Neuronal stem cell (in vitro differentiated cells): ENCODE data around the gene BIN2.
A peak's percentile ranks its signal among the peaks of the same experiment; 100 is the strongest.

Experiments used
- DNase-seq: peaks from one replicate; pipeline ENCODE4 v3.0.0-alpha.2; 2013; ENCODE audit warnings: low spot score
- H2AFZ ChIP-seq: one replicate; pipeline ENCODE4 v1.6.1; 2013; ENCODE audit warnings: mild to moderate bottlenecking, low read length, inconsistent platforms
- H2AK5ac ChIP-seq: 2 replicates; pipeline ENCODE4 v1.6.1; 2013; ENCODE audit warnings: low read depth, mild to moderate bottlenecking, inconsistent platforms, low read length, moderate library complexity, mixed read lengths
- H2BK120ac ChIP-seq: 2 replicates; pipeline ENCODE4 v1.6.1; 2013; ENCODE audit warnings: low read depth, mild to moderate bottlenecking, inconsistent platforms, low read length, moderate library complexity, mixed read lengths
- H2BK12ac ChIP-seq: one replicate; pipeline ENCODE4 v1.6.1; 2013; ENCODE audit warnings: low read length, inconsistent platforms
- H2BK15ac ChIP-seq: 2 replicates; pipeline ENCODE4 v1.6.1; 2013; ENCODE audit warnings: mild to moderate bottlenecking, low read length, inconsistent platforms, mixed read lengths
- H2BK5ac ChIP-seq: one replicate; pipeline ENCODE4 v1.6.1; 2013; ENCODE audit warnings: inconsistent platforms, mild to moderate bottlenecking, low read length, moderate library complexity
- H3K14ac ChIP-seq: one replicate; pipeline ENCODE4 v1.6.1; 2013; ENCODE audit warnings: low read length, inconsistent platforms
- H3K18ac ChIP-seq: 2 replicates; pipeline ENCODE4 v1.6.1; 2013; ENCODE audit warnings: low read length, inconsistent platforms
- H3K23ac ChIP-seq: 2 replicates; pipeline ENCODE4 v1.6.1; 2013; ENCODE audit warnings: low read depth, mild to moderate bottlenecking, mixed read lengths, low read length, inconsistent platforms; ENCODE audit not compliant: poor library complexity
- H3K27ac ChIP-seq: replicated peaks from 3 replicates; pipeline ENCODE4 v1.5.1; 2013; ENCODE audit warnings: low read length, inconsistent platforms
- H3K27me3 ChIP-seq, 3 experiments: 2 replicates each; pipeline ENCODE4 v1.6.1; 2013; ENCODE audit warnings: low read length in 3 of 3, mild to moderate bottlenecking in 2 of 3, inconsistent platforms in 1 of 3, low read depth in 1 of 3, mixed read lengths in 1 of 3, moderate library complexity in 1 of 3; ENCODE audit not compliant: control insufficient read depth in 3 of 3, insufficient read depth in 3 of 3
- H3K36me3 ChIP-seq, 2 donors: replicated peaks in 1 of 2; 2 replicates each; pipeline ENCODE4 v1.6.1; 2013; ENCODE audit warnings: low read length in 2 of 2; ENCODE audit not compliant: control insufficient read depth in 2 of 2, insufficient read depth in 2 of 2
- H3K4ac ChIP-seq: 2 replicates; pipeline ENCODE4 v1.6.1; 2013; ENCODE audit warnings: inconsistent platforms, mild to moderate bottlenecking, low read length, moderate library complexity
- H3K4me1 ChIP-seq, 2 donors: 1 replicate in 1 of 2; 2 replicates in 1 of 2; pipeline ENCODE4 v1.6.1; 2013; ENCODE audit warnings: low read length in 2 of 2, low read depth in 1 of 2; ENCODE audit not compliant: control insufficient read depth in 2 of 2, insufficient read depth in 1 of 2
- H3K4me2 ChIP-seq: one replicate; pipeline ENCODE4 v1.6.1; 2013; ENCODE audit warnings: mild to moderate bottlenecking, low read length, inconsistent platforms; ENCODE audit not compliant: insufficient read depth, poor library complexity, severe bottlenecking
- H3K4me3 ChIP-seq, 2 donors: 2 replicates each; pipeline ENCODE4 v1.5.1; 2013; ENCODE audit warnings: low read length in 2 of 2, mild to moderate bottlenecking in 2 of 2, inconsistent platforms in 1 of 2, moderate library complexity in 1 of 2
- H3K79me1 ChIP-seq: one replicate; pipeline ENCODE4 v1.6.1; 2013; ENCODE audit warnings: low read depth, mild to moderate bottlenecking, inconsistent platforms, low read length, moderate library complexity
- H3K9ac ChIP-seq: one replicate; pipeline ENCODE4 v1.6.1; 2013; ENCODE audit warnings: mild to moderate bottlenecking, low read depth, low read length, inconsistent platforms; ENCODE audit not compliant: poor library complexity
- H3K9me3 ChIP-seq, 2 donors: replicated peaks in 1 of 2; 2 replicates each; pipeline versions ENCODE3 to v1.6.1; 2013; ENCODE audit warnings: low read length in 2 of 2, mild to moderate bottlenecking in 2 of 2, inconsistent platforms in 1 of 2, low read depth in 1 of 2, mixed read lengths in 1 of 2, moderate library complexity in 1 of 2; ENCODE audit not compliant: control insufficient read depth in 2 of 2, insufficient read depth in 1 of 2
- H4K8ac ChIP-seq: one replicate; pipeline ENCODE4 v1.6.1; 2013; ENCODE audit warnings: low read depth, mild to moderate bottlenecking, inconsistent platforms, low read length, moderate library complexity
- H4K91ac ChIP-seq: one replicate; pipeline ENCODE4 v1.6.1; 2013; ENCODE audit warnings: low read length, low read depth, mild to moderate bottlenecking, inconsistent platforms; ENCODE audit not compliant: poor library complexity
- WGBS, 2 donors: extraction: QIAGEN DNeasy Blood & Tissue Kit; methylation state at CpG; one replicate each; pipeline ENCODE4 v1.1.7; 2013; ENCODE audit warnings: missing lambda C conversion rate in 2 of 2, mixed read lengths in 1 of 2; ENCODE audit not compliant: insufficient read length in 2 of 2, insufficient replicate concordance in 1 of 2; ENCODE audit errors: extremely low coverage in 2 of 2; 5-methylcytosine and 5-hydroxymethylcytosine counted together

The BIN2 gene

GRCh38 chr12:51247523-51248206 lies 76.3 kb downstream of the BIN2 start:
- H2AFZ ChIP-seq: peak overlapping the region; percentile 82
- H3K4me2 ChIP-seq: no peak overlapping the region
- no peak overlapping the region for H2BK15ac ChIP-seq
- no peak overlapping the region for H2BK120ac ChIP-seq
- H3K9me3 ChIP-seq: peaks cover 0 to 1% of the 10 kb centered on the region in 2 donors
- peak overlapping the region; percentile 6 for H3K18ac ChIP-seq
- H3K79me1 ChIP-seq: peaks cover 2% of the 10 kb centered on the region
- no peak overlapping the region for H3K14ac ChIP-seq
- no peak overlapping the region for H4K91ac ChIP-seq
- no peak overlapping the region for H3K27ac ChIP-seq
- no peak overlapping the region for H3K23ac ChIP-seq
- no peak overlapping the region for H4K8ac ChIP-seq
- no peak overlapping the region for H2BK5ac ChIP-seq
- H2AK5ac ChIP-seq: peak overlapping the region; percentile 3
- WGBS, 2 donors: no CpG with 5 or more reads among the region's 14 CpGs
- H2BK12ac ChIP-seq: no peak overlapping the region
- peak overlapping the region; percentile 70 for H3K9ac ChIP-seq
- H3K4me3 ChIP-seq: peak overlapping the region in 1 of 2 donors; percentile 10
- H3K27me3 ChIP-seq: no peaks in the 10 kb centered on the region
- peaks cover 6 to 22% of the 10 kb centered on the region in 2 donors for H3K36me3 ChIP-seq
- no peak for DNase-seq
- no peak overlapping the region for H3K4ac ChIP-seq
- H3K4me1 ChIP-seq: peaks cover 2 to 8% of the 10 kb centered on the region in 2 donors

GRCh38 chr12:51246254-51246853 lies 77.6 kb downstream of the BIN2 start:
- peaks cover 2 to 8% of the 10 kb centered on the region in 2 donors for H3K4me1 ChIP-seq
- H3K14ac ChIP-seq: no peak overlapping the region
- H3K4me3 ChIP-seq: no peak overlapping the region
- H4K8ac ChIP-seq: no peak overlapping the region
- H3K36me3 ChIP-seq: peaks cover 14 to 35% of the 10 kb centered on the region in 2 donors
- H3K18ac ChIP-seq: no peak overlapping the region
- no peak overlapping the region for H2BK12ac ChIP-seq
- no peaks in the 10 kb centered on the region for H3K27me3 ChIP-seq
- H3K4me2 ChIP-seq: no peak overlapping the region
- H3K9me3 ChIP-seq: peaks cover 0 to 1% of the 10 kb centered on the region in 2 donors
- DNase-seq: no peak
- H3K4ac ChIP-seq: no peak overlapping the region
- H2BK5ac ChIP-seq: no peak overlapping the region
- H3K79me1 ChIP-seq: peaks cover 2% of the 10 kb centered on the region
- H2BK120ac ChIP-seq: no peak overlapping the region
- WGBS, 2 donors: 100% methylated on average over 4 of the region's 7 CpGs; no CpG with 5 or more reads in 1 of the 2 donors
- H2AFZ ChIP-seq: no peak overlapping the region
- H3K23ac ChIP-seq: no peak overlapping the region
- no peak overlapping the region for H3K9ac ChIP-seq
- H2AK5ac ChIP-seq: no peak overlapping the region
- no peak overlapping the region for H4K91ac ChIP-seq
- no peak overlapping the region for H2BK15ac ChIP-seq
- no peak overlapping the region for H3K27ac ChIP-seq

- Histone ChIP-seq H2AK5ac (no peak overlapping the region), H3K18ac (no peak overlapping the region), H3K36me3 (peaks cover 19 to 42% of the 10 kb centered on the region in 2 donors), H2BK12ac (no peak overlapping the region), H3K9ac (no peak overlapping the region), H3K4me2 (no peak overlapping the region), H2BK5ac (no peak overlapping the region), H3K4me3 (no peak overlapping the region), H3K27me3 (no peaks in the 10 kb centered on the region), H3K4ac (no peak overlapping the region), H3K27ac (no peak overlapping the region), H2BK120ac (no peak overlapping the region), H3K14ac (no peak overlapping the region), H3K79me1 (peaks cover 2% of the 10 kb centered on the region), H4K91ac (no peak overlapping the region), H3K23ac (no peak overlapping the region), H4K8ac (no peak overlapping the region), H2BK15ac (no peak overlapping the region), H3K4me1 (peaks cover 2 to 8% of the 10 kb centered on the region in 2 donors), H3K9me3 (peaks cover 0 to 1% of the 10 kb centered on the region in 2 donors), H2AFZ (no peak overlapping the region)
- no CpG with 5 or more reads among the region's 11 CpGs for WGBS, 2 donors
- no peak for DNase-seq
These were observed 78.3 kb downstream of the BIN2 start for GRCh38 chr12:51245476-51246253.

GRCh38 chr12:51244269-51244668 lies 79.7 kb downstream of the BIN2 start:
- Histone ChIP-seq H3K4me3 (no peak overlapping the region), H3K4ac (no peak overlapping the region), H3K36me3 (peaks cover 22 to 51% of the 10 kb centered on the region in 2 donors), H2BK5ac (no peak overlapping the region), H2BK120ac (no peak overlapping the region), H3K23ac (no peak overlapping the region), H4K8ac (no peak overlapping the region), H3K27ac (no peak overlapping the region), H2AFZ (no peak overlapping the region), H3K14ac (no peak overlapping the region), H3K79me1 (peaks cover 5% of the 10 kb centered on the region), H2AK5ac (no peak overlapping the region), H3K9ac (no peak overlapping the region), H4K91ac (no peak overlapping the region), H3K4me2 (no peak overlapping the region), H3K27me3 (no peaks in the 10 kb centered on the region), H2BK15ac (no peak overlapping the region), H3K9me3 (peaks cover 0 to 1% of the 10 kb centered on the region in 2 donors), H2BK12ac (no peak overlapping the region), H3K4me1 (peaks cover 5 to 11% of the 10 kb centered on the region in 2 donors), H3K18ac (no peak overlapping the region)
- WGBS, 2 donors: no CpG with 5 or more reads among the region's 4 CpGs
- no peak for DNase-seq
